ENCODE data around the gene XDH. TPM values are rescaled to one million over a fixed set of nuclear protein-coding genes. Genes with fewer than 3 reads are reported as not detected.
A peak's percentile ranks its signal among the peaks of the same experiment; 100 is the strongest.

Gene XDH
- total RNA-seq, 6 experiments from 2014 or later = 0.88 to 2.0 (median 1.5) TPM

GRCh38 chr2:31428001-31428418 lies 13.5 kb upstream of the XDH start:
- TF ChIP-seq CTCF (IDR thresholded peaks at IDR 0.05) = peak; percentile 72
- no peak overlapping the region for H3K4me3 Mint-ChIP-seq
- peaks cover 42% of the 10 kb centered on the region for H3K4me1 Mint-ChIP-seq (ENCODE audit: low read depth)
- DNase-seq = peak; percentile 59
- H3K9me3 Mint-ChIP-seq = no peaks in the 10 kb centered on the region
- no peaks in the 10 kb centered on the region for H3K27me3 Mint-ChIP-seq (ENCODE audit: insufficient read depth)
- peak overlapping the region; percentile 48 for H3K27ac Mint-ChIP-seq
- no peaks in the 10 kb centered on the region for H3K36me3 Mint-ChIP-seq (ENCODE audit: low read depth)

- no peak overlapping the region for H3K27ac Mint-ChIP-seq
- DNase-seq = no peak
- TF ChIP-seq CTCF (IDR thresholded peaks at IDR 0.05) = no peak
- no peaks in the 10 kb centered on the region for H3K27me3 Mint-ChIP-seq (ENCODE audit: insufficient read depth)
- H3K4me3 Mint-ChIP-seq = no peak overlapping the region
- no peaks in the 10 kb centered on the region for H3K36me3 Mint-ChIP-seq (ENCODE audit: low read depth)
- H3K9me3 Mint-ChIP-seq = no peaks in the 10 kb centered on the region
- peaks cover 58% of the 10 kb centered on the region for H3K4me1 Mint-ChIP-seq (ENCODE audit: low read depth)
Measured at GRCh38 chr2:31426096-31426495, 11.6 kb upstream of the XDH start.

- Mint-ChIP-seq H3K27ac (peak overlapping the region; percentile 66; the same call in 1 of the 2 replicates), H3K4me1 (ENCODE audit: low read depth) (peaks cover 41% of the 10 kb centered on the region), H3K9me3 (peaks cover 13% of the 10 kb centered on the region), H3K4me3 (no peak overlapping the region), H3K36me3 (ENCODE audit: low read depth) (peaks cover 21% of the 10 kb centered on the region), H3K27me3 (ENCODE audit: insufficient read depth) (no peaks in the 10 kb centered on the region)
- no peak for TF ChIP-seq CTCF (IDR thresholded peaks at IDR 0.05)
- DNase-seq = no peak
Measured at GRCh38 chr2:31421634-31422033, 7.1 kb upstream of the XDH start.

GRCh38 chr2:31420936-31421335 lies 6.4 kb upstream of the XDH start:
- peak overlapping the region; percentile 66 for H3K27ac Mint-ChIP-seq
- peaks cover 13% of the 10 kb centered on the region for H3K9me3 Mint-ChIP-seq
- DNase-seq = peak; percentile 43
- no peak for TF ChIP-seq CTCF (IDR thresholded peaks at IDR 0.05)
- H3K36me3 Mint-ChIP-seq (ENCODE audit: low read depth) = peaks cover 21% of the 10 kb centered on the region
- H3K4me3 Mint-ChIP-seq = no peak overlapping the region
- no peaks in the 10 kb centered on the region for H3K27me3 Mint-ChIP-seq (ENCODE audit: insufficient read depth)
- H3K4me1 Mint-ChIP-seq (ENCODE audit: low read depth) = peaks cover 41% of the 10 kb centered on the region

GRCh38 chr2:31419386-31419785 lies 4.8 kb upstream of the XDH start:
- TF ChIP-seq CTCF (IDR thresholded peaks at IDR 0.05) = no peak
- H3K9me3 Mint-ChIP-seq = peaks cover 13% of the 10 kb centered on the region
- peaks cover 21% of the 10 kb centered on the region for H3K36me3 Mint-ChIP-seq (ENCODE audit: low read depth)
- no peak for DNase-seq
- H3K27me3 Mint-ChIP-seq (ENCODE audit: insufficient read depth) = 0 out of 2 replicates have a peak, but pooled peaks cover under 1% of the 10 kb centered on the region
- H3K27ac Mint-ChIP-seq = no peak overlapping the region
- no peak overlapping the region for H3K4me3 Mint-ChIP-seq
- H3K4me1 Mint-ChIP-seq (ENCODE audit: low read depth) = peaks cover 52% of the 10 kb centered on the region

- TF ChIP-seq CTCF (IDR thresholded peaks at IDR 0.05) = no peak
- Mint-ChIP-seq H3K27ac (peak overlapping the region; percentile 82), H3K36me3 (ENCODE audit: low read depth) (peaks cover 19% of the 10 kb centered on the region), H3K4me1 (ENCODE audit: low read depth) (peaks cover 60% of the 10 kb centered on the region), H3K27me3 (ENCODE audit: insufficient read depth) (peaks cover 4% of the 10 kb centered on the region; the same call in 1 of the 2 replicates), H3K9me3 (peaks cover 13% of the 10 kb centered on the region), H3K4me3 (peak overlapping the region; percentile 84)
- peak; percentile 35 for DNase-seq
Measured at GRCh38 chr2:31415421-31415820, 879 bp upstream of the XDH start.

Data from HFFc6 (cell line).